Stimulated activated naive CD8-positive, alpha-beta T cell treated with anti-CD3 and anti-CD28 coated beads, Interleukin-15, Interleukin-2, amounts not matched to agents 100 U/mL and 50 U/mL, for 24 hours (primary cell): ENCODE data around the gene AAMP.
A peak's percentile ranks its signal among the peaks of the same experiment; 100 is the strongest.

Experiments
- ATAC-seq: fragments of 150-1000 bp; cut with Tn5 transposase; one replicate; pipeline ENCODE4 v1.10.0; 2021
- DNase-seq: peaks from one replicate; pipeline ENCODE4 v3.0.0; 2021

The AAMP gene

GRCh38 chr2:218259099-218259961 is 10.6 kb downstream of the AAMP start:
- no peak for ATAC-seq
- no peak for DNase-seq

DNA sequence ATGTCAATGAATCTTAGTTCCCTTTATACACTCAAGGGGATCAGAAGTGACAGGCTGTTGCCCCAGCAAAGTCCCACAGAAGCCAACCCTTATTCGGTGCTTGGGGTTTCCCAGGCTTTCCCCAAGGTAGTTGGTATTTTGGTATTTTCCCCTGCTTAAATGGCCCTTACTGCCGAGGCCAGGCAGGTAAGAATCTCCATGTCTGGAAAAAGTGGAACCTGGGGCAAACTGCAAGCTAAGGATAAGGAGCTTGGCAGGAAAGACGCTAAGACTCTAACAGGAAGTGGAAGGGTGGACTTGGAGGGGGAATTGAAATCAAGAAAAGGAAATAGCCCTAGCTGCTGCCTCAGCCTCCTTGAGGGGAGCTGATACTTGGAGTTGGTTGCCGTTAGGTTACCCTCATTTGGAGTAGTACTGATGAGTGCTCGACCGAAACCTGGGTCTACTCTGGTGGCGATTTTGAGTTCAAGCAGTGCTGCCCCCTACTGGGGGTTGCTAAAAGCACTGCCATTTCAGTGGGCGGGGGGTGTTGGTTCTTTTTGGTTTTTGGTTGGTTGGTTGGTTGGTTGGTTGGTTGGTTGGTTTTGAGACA is 12.5 kb downstream of the AAMP start:
- ATAC-seq (peak; percentile 73), DNase-seq (peak; percentile 79)

DNA sequence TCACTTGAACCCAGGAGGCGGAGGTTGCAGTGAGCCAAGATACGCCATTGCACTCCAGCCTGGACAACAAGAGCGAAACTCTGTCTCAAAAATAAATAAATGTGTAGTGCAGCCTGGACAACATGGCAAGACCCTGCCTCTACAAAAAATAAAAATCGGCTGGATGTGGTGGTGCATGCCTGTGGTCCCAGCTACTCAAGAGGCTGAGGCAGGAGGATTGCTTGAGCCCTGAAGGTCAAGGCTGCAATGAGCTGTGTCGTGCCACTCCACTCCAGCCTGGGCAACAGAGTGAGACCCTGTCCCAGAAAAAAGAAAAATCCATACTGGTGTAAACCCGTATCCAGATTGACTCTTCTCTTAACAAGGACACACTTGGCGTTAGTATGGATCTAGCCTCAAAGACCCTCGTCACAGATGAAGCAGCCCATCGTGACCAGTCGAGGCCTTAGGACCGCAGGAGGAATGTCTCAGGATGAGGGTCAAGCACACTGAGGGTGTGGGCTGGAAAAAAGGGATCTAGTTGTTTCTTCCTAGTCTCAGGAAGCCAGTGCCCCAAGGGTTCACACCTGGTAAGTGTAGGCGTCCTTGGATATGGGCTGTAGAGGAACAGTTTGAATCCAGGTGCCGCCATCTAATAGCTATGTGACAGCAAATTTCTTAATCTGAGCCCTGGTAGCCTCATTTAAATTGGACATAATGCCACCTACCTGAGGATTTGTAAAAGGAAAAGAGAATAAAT is 13.2 kb downstream of the AAMP start:
- ATAC-seq (no peak), DNase-seq (no peak)

DNA sequence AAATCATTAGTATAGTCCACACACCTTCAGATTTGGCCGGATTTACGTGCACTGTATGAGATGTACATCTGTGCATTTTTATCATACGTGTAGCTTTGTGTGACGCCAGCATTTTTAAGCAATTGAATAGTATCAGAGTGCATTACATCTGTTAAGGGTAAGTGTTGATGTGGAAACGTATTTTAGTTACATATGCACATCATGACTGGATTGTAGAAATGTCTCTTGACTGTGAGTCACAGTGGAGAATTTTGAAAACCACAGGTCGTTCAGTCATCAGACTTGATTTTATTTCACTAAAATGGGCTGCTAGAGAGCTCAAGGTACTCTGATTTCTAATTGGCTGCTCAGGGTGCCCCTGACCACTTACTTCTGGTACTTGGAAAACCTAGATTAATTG is 14.5 kb downstream of the AAMP start:
- ATAC-seq (peak; percentile 35), DNase-seq (no peak)

GRCh38 chr2:218253232-218253625 is 16.7 kb downstream of the AAMP start:
- DNase-seq = no peak
- ATAC-seq = no peak

GRCh38 chr2:218252509-218253231 is 17.3 kb downstream of the AAMP start:
- peak; percentile 23 for ATAC-seq
- DNase-seq = no peak

DNA sequence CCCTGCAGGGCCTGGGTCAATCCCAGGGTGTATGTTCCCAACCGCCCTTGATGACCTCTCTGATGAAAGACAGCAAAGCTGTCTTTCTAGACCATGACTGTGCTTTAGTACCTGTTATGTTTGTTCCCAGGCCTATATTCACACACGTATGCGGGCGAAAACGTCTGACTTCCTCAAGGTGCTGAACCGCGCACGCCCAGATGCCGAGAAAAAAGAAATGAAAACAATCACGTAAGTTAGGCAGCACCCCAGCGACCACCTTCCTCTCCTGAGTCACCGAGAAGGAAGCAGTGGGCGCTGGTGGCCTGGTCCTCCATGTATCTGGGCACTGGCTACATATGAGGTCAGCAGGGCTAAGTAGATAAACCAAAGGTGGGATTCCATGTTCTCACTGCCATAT is 20.2 kb downstream of the AAMP start:
- ATAC-seq (no peak), DNase-seq (no peak)

DNA sequence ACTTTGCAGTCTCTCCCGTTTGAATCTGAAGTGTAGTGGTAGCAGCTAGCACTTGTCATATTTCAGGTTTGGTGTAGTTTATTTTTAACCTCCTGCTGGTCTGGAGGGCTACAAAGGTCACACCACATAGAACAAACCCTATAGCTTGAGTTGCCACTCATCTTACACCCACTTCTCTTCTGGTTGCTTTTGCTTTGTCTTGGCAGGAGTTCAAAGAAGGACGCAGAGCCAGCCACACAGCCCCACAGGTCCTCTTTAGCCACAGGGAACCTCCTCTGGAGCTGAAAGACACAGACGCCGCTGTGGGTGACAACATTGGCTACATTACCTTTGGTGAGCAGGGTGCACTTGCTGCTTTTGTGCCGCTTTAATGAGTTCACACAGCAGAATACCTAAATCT is 24.7 kb downstream of the AAMP start:
- ATAC-seq (peak; percentile 91), DNase-seq (peak; percentile 28)

DNA sequence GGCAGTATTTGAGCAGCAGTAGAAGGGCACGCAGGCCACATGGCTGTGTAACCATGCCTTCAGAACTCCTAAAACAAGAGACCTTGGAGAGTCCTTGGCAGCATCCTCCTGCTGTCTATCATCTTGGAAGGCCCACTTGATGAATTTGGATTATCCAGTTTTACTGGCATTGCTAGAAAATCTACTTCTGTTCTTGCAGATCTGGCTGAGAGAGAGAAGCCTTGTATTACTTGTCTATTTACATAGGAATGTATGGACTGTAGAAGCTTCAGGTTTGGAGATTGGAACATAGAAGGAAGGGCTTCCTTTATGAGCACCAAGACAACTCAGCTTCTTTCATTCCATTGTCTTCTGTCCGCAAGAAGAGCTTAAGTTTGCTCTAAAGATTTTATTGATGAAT is 25.3 kb downstream of the AAMP start:
- ATAC-seq (no peak), DNase-seq (no peak)

DNA sequence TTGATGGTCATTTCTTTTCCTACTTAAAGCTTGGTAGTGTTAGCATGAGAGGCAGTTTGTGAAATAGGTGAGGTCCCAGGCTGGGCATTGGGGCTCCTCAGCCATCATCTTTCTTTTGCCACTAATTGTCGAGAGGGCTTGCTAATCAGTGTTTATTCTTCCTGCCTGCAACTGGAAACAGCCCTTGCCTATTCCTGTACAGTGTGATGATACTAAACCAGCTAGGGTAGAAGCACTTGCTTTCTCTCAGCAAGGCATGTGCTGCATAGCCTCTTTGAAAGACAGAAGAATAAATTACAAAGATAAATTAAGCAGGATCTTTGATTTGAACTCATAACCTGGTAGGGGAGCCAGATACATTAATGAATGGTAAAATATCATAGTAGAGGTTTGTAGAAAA is 25.7 kb downstream of the AAMP start:
- ATAC-seq = no peak

GRCh38 chr2:218238887-218239286 is 31.1 kb downstream of the AAMP start:
- ATAC-seq (no peak), DNase-seq (no peak)

More for the DNA sequence above, 25.7 kb downstream of the AAMP start:
- no peak for DNase-seq

DNA sequence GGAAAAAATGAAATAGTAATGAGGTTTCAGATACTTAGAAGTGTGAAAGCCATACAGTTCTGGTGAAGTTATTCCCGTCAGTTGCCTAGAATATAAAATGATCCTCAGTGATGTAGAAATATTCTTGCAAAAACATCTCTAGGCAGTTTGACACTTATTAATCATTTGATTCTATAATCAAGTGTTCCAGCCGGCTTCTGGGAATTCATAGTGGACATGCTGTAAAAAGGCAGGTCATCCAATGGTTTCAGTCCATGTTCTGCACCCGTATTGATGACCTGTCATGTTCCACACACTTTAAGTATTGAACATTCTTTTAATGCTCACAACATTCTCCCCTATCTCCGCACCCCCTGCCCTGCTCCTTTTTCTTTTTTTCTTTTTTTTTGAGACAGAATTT is 33.1 kb downstream of the AAMP start:
- ATAC-seq (no peak), DNase-seq (no peak)

- DNase-seq (no peak), ATAC-seq (no peak)
Measured at GRCh38 chr2:218235017-218235416, 34.9 kb downstream of the AAMP start.

DNA sequence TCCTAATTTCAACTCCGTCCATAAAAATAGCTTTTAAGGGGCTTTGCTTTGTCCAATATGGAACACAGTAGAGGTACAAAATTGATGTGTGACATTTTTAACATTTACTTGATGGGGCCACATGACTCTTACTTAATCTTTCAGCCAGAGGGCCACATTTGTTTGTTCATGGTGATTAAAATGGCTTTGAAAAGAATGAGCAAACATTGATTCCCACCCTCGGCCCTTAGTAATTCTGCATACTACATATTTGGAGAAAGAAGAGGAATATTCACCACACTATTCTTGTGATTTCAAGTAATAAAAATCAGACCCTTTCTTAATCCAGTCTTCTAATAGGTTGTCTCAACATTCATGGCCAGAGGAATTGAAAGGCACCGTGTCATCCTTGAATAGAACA is 35.4 kb downstream of the AAMP start:
- no peak for ATAC-seq
- DNase-seq = no peak

- no peak for ATAC-seq
Measured at GRCh38 chr2:218233543-218233942, 36.4 kb downstream of the AAMP start.

GRCh38 chr2:218230882-218231281 is 39.1 kb downstream of the AAMP start:
- peak; percentile 29 for DNase-seq

More at GRCh38 chr2:218233543-218233942, 36.4 kb downstream of the AAMP start:
- DNase-seq = no peak

GRCh38 chr2:218229851-218230250 is 40.1 kb downstream of the AAMP start:
- no peak for ATAC-seq

More at GRCh38 chr2:218230882-218231281, 39.1 kb downstream of the AAMP start:
- peak; percentile 92 for ATAC-seq

GRCh38 chr2:218229239-218229638 is 40.7 kb downstream of the AAMP start:
- DNase-seq (peak; percentile 27), ATAC-seq (peak; percentile 87)

More at GRCh38 chr2:218229851-218230250, 40.1 kb downstream of the AAMP start:
- DNase-seq = peak; percentile 26

- ATAC-seq (no peak), DNase-seq (no peak)
Measured at GRCh38 chr2:218228366-218229090, 41.4 kb downstream of the AAMP start.

DNA sequence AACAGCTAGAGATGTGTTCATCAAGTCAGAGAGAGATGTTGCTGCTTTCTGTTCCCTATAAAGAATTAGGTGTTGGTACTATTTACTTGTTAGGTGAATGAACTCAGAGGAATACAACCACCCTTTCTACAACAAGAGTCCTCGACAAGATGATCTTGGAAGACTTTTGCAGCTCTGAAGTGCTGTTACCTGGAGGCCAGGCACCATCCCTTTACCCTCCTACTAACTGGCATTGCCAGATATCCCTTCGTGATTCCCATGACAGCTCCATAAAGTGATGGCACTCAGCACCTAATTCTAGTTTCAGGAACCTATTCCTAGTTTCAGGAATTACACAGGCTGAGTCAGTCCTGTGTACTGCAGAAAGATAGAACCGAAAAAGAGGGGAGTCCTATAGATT is 43.0 kb downstream of the AAMP start:
- ATAC-seq = no peak

DNA sequence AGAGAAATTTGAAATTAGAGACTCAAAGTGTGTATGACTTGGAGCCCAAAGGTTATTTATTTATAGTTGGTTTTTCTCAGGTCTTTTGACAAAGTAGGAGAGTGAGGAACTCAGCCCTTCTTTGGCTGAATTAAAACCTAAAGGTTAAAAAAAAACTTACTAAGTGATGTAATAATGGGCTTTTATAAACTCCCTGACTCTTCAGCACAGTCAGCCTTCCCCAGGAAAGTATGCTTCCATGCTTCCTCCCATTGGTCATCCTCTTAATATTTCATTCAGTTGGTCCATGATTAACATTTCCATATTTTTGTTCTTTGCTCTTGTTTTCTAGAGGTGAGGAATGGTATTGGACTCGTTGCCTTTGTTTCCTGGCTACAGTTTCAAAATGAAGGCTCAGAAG is 45.8 kb downstream of the AAMP start:
- DNase-seq (no peak), ATAC-seq (no peak)

More for the DNA sequence above, 43.0 kb downstream of the AAMP start:
- no peak for DNase-seq

DNA sequence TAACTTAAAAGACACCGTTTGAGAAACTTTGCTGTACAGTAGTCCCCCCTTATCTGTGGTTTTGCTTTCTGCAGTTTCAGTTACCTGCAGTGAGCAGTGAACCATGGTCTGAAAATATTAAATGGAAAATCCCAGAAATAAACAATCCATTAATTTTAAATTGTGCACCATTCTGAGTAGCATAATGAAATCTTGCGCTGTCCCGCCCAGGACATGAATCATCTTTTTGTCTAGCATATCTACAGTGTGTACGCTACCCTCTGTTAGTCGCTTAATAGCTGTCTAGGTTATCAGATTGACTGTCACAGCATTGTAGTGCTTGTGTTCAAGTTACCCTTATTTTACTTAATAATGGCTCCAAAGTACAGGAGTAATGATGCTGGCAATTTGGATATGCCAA is 46.9 kb downstream of the AAMP start:
- peak; percentile 73 for ATAC-seq
- DNase-seq = no peak
